SK-N-SH (cell line): Measurements from ENCODE around the gene TMTC2. TPM values are rescaled to one million over a fixed set of nuclear protein-coding genes. Genes with fewer than 3 reads are reported as not detected.

ENCODE experiments used
- CTCF ChIA-PET: fragments of 300-600, 350-600 bp; formaldehyde crosslinking; extraction: SDS; loops from one replicate; lab custom pipeline; 2021; lab: Yijun Ruan, JAX
- POLR2A ChIA-PET: fragments of 350-600 bp; sonication (Branson Sonifier 250); formaldehyde crosslinking; extraction: SDS; loops from one replicate; lab custom pipeline; 2020; ENCODE audit warnings: antibody characterized with exemption, inconsistent platforms; lab: Yijun Ruan, JAX
- DNase-seq: peaks from one replicate; pipeline ENCODE4 v3.0.0; 2012
- H2AFZ ChIP-seq: fragments of 200-600 bp; sonication (generic); 2 replicates; pipeline ENCODE4 v1.8.1; 2016; ENCODE audit warnings: antibody characterized with exemption, mild to moderate bottlenecking, low read depth
- H3F3A ChIP-seq: fragments of 200-600 bp; sonication (generic); replicated peaks from 2 replicates; pipeline ENCODE3; 2016; ENCODE audit warnings: antibody characterized with exemption, mild to moderate bottlenecking; ENCODE audit not compliant: insufficient read depth
- H3K27ac ChIP-seq, 2 experiments: fragments of 200-500 bp in 1 of 2; fragments of 200-600 bp in 1 of 2; sonication (Bioruptor generic) in 1 of 2; sonication (generic), shearing (Covaris generic) in 1 of 2; 2 replicates each; pipeline versions ENCODE4 v1.5.1 to v1.6.1; 2014 to 2016; ENCODE audit warnings: low read depth in 2 of 2, inconsistent platforms in 1 of 2, low read length in 1 of 2, mild to moderate bottlenecking in 1 of 2, mixed read lengths in 1 of 2
- H3K27me3 ChIP-seq: fragments of 200-600 bp; sonication (generic), shearing (Covaris generic); 2 replicates; pipeline ENCODE4 v1.6.1; 2016; ENCODE audit warnings: mixed run types; ENCODE audit not compliant: insufficient read depth
- H3K36me3 ChIP-seq, 2 experiments: fragments of 200-500 bp in 1 of 2; fragments of 200-600 bp in 1 of 2; sonication (Bioruptor generic) in 1 of 2; sonication (generic) in 1 of 2; replicated peaks in 1 of 2; 2 replicates each; pipeline versions ENCODE3 to v1.5.1; 2014 to 2016; ENCODE audit warnings: low read length in 1 of 2, mild to moderate bottlenecking in 1 of 2; ENCODE audit not compliant: insufficient read depth in 2 of 2, control insufficient read depth in 1 of 2
- H3K4me1 ChIP-seq, 2 experiments: fragments of 200-500 bp in 1 of 2; fragments of 200-600 bp in 1 of 2; sonication (Bioruptor generic) in 1 of 2; sonication (generic), shearing (Covaris generic) in 1 of 2; 2 replicates each; pipeline versions ENCODE4 v1.5.1 to v1.6.1; 2014 to 2016; ENCODE audit warnings: low read depth in 1 of 2, low read length in 1 of 2, mixed run types in 1 of 2; ENCODE audit not compliant: insufficient read depth in 2 of 2, control insufficient read depth in 1 of 2
- H3K4me2 ChIP-seq: fragments of 200-600 bp; sonication (generic), shearing (Covaris generic); 2 replicates; pipeline ENCODE4 v1.6.1; 2017; ENCODE audit warnings: mixed run types
- H3K4me3 ChIP-seq, 2 experiments: fragments of 200-500 bp in 1 of 2; fragments of 200-600 bp in 1 of 2; sonication (Bioruptor generic) in 1 of 2; sonication (generic), shearing (Covaris generic) in 1 of 2; 2 replicates each; pipeline versions ENCODE4 v1.5.1 to v1.8.1; 2014 to 2016; ENCODE audit warnings: low read depth in 2 of 2, inconsistent platforms in 1 of 2, low read length in 1 of 2, mild to moderate bottlenecking in 1 of 2, mixed read lengths in 1 of 2, moderate library complexity in 1 of 2
- H3K79me2 ChIP-seq: fragments of 200-600 bp; sonication (generic); 2 replicates; pipeline ENCODE4 v1.8.1; 2017; ENCODE audit warnings: mild to moderate bottlenecking; ENCODE audit not compliant: insufficient read depth
- H3K9ac ChIP-seq: fragments of 200-600 bp; sonication (generic); 2 replicates; pipeline ENCODE4 v1.6.1; 2017; ENCODE audit warnings: mixed run types
- H3K9me2 ChIP-seq: fragments of 200-600 bp; sonication (generic); 2 replicates; pipeline ENCODE4 v1.6.1; 2017; ENCODE audit warnings: mixed run types
- H3K9me3 ChIP-seq: fragments of 200-600 bp; sonication (generic); 2 replicates; pipeline ENCODE4 v1.6.1; 2017; ENCODE audit warnings: mixed run types, mild to moderate bottlenecking, moderate library complexity
- H4K20me1 ChIP-seq: fragments of 200-600 bp; sonication (generic); 2 replicates; pipeline ENCODE4 v1.6.1; 2017; ENCODE audit warnings: mild to moderate bottlenecking, mixed run types; ENCODE audit not compliant: insufficient read depth
- CTCF ChIP-seq: fragments of 200-600 bp; sonication (generic); IDR thresholded peaks from 2 replicates; pipeline ENCODE4 v1.6.1; 2017; ENCODE audit warnings: antibody characterized with exemption, mild to moderate bottlenecking, moderate library complexity
- ELF1 ChIP-seq: IDR thresholded peaks from 2 replicates; pipeline ENCODE4 v1.4.0; 2012
- FOSL2 ChIP-seq: IDR thresholded peaks from 2 replicates; pipeline ENCODE4 v1.4.0; 2012; ENCODE audit warnings: low read depth, mild to moderate bottlenecking, moderate library complexity, borderline replicate concordance
- FOXJ3 ChIP-seq: sonication (generic); formaldehyde crosslinking; IDR thresholded peaks from 2 replicates; pipeline ENCODE4 v1.5.1; 2020; ENCODE audit warnings: mild to moderate bottlenecking, missing genetic modification reagents
- FOXM1 ChIP-seq: IDR thresholded peaks from 2 replicates; pipeline ENCODE4 v1.4.0; 2012; ENCODE audit warnings: low read depth, mild to moderate bottlenecking
- GATA2 ChIP-seq: sonication (generic); formaldehyde crosslinking; IDR thresholded peaks from 2 replicates; pipeline ENCODE4 v1.5.0; 2020; ENCODE audit warnings: mild to moderate bottlenecking, missing genetic modification reagents
- JUND ChIP-seq: IDR thresholded peaks from 2 replicates; pipeline ENCODE4 v1.4.0; 2012
- MAX ChIP-seq: IDR thresholded peaks from 2 replicates; pipeline ENCODE4 v1.4.0; 2012; ENCODE audit warnings: low read depth
- MXI1 ChIP-seq: IDR thresholded peaks from 2 replicates; pipeline ENCODE4 v1.6.1; 2012; ENCODE audit warnings: mild to moderate bottlenecking, low read depth, low read length, improper control_type of control experiment
- RAD21 ChIP-seq: IDR thresholded peaks from 2 replicates; pipeline ENCODE4 v1.6.1; 2012; ENCODE audit warnings: mild to moderate bottlenecking, low read length
- SMC3 ChIP-seq: IDR thresholded peaks from 2 replicates; pipeline ENCODE4 v1.6.1; 2012; ENCODE audit warnings: low read depth, low read length, improper control_type of control experiment
- TEAD4 ChIP-seq: IDR thresholded peaks from 2 replicates; pipeline ENCODE4 v1.4.0; 2012; ENCODE audit warnings: mild to moderate bottlenecking, borderline replicate concordance; ENCODE audit not compliant: insufficient read depth
- USF1 ChIP-seq: IDR thresholded peaks from 2 replicates; pipeline ENCODE4 v1.4.0; 2012; ENCODE audit warnings: low read depth, borderline replicate concordance
- USF2 ChIP-seq: fragments of 150-350 bp; IDR thresholded peaks from 2 replicates; pipeline ENCODE4 v1.6.1; 2017; ENCODE audit warnings: antibody characterized with exemption, low read length, low read depth, borderline replicate concordance
- ZBTB33 ChIP-seq: IDR thresholded peaks from 2 replicates; pipeline ENCODE4 v1.4.0; 2012; ENCODE audit warnings: low read depth, borderline replicate concordance
- WGBS: methylation state at CpG from one replicate; pipeline ENCODE4 v1.1.6; 2017; ENCODE audit warnings: low lambda C conversion rate; 5-methylcytosine and 5-hydroxymethylcytosine counted together
- polyA plus RNA-seq, 3 experiments: library from polyadenylated mRNA; depleted of rRNA; stranded (reverse); fragments of >200 nt; gene quantifications; 2 replicates each; pipeline ENCODE4 v1.2.3, GENCODE V29; 2012

TMTC2 gene
- polyA plus RNA-seq, 1 of the 3 experiments (the other 2 are of a cell fraction), result 4.1 TPM

- H3K27ac ChIP-seq, result no peak overlapping the region
- CTCF ChIA-PET, result no interaction called here
- peaks cover 0 to 2% of the 10 kb centered on the region in 2 experiments; a peak in 2 of 4 replicates for H3K4me1 ChIP-seq
- 89% methylated on average over 4 of the region's 4 CpGs for WGBS
- no peak overlapping the region for H2AFZ ChIP-seq
- no peak overlapping the region for H3K4me3 ChIP-seq
- no peak for TF ChIP-seq USF1
- TF ChIP-seq MXI1, result no peak
- H3K9me2 ChIP-seq, result no peaks in the 10 kb centered on the region
- H3K9ac ChIP-seq, result no peak overlapping the region
- no peaks in the 10 kb centered on the region for H3F3A ChIP-seq
- DNase-seq, result no peak
- POLR2A ChIA-PET, result no interaction called here
- H3K36me3 ChIP-seq, result peaks cover 0 to 6% of the 10 kb centered on the region in 2 experiments
- H3K4me2 ChIP-seq, result no peak overlapping the region
- H3K79me2 ChIP-seq, result no peaks in the 10 kb centered on the region
- no peaks in the 10 kb centered on the region for H4K20me1 ChIP-seq
- no peaks in the 10 kb centered on the region for H3K9me3 ChIP-seq
- H3K27me3 ChIP-seq, result no peaks in the 10 kb centered on the region
These were observed 36.4 kb downstream of the TMTC2 start for GRCh38 chr12:82723093-82723492.

GRCh38 chr12:82723891-82724290, 37.2 kb downstream of the TMTC2 start:
- CTCF ChIA-PET, result no interaction called here
- Histone ChIP-seq H3K27ac (no peak overlapping the region), H3K9me3 (no peaks in the 10 kb centered on the region), H3K27me3 (no peaks in the 10 kb centered on the region), H3K79me2 (no peaks in the 10 kb centered on the region), H3F3A (no peaks in the 10 kb centered on the region), H4K20me1 (no peaks in the 10 kb centered on the region), H3K4me3 (no peak overlapping the region), H3K9me2 (no peaks in the 10 kb centered on the region), H2AFZ (no peak overlapping the region), H3K9ac (no peak overlapping the region), H3K4me1 (peaks cover 0 to 2% of the 10 kb centered on the region in 2 experiments; a peak in 2 of 4 replicates), H3K4me2 (no peak overlapping the region), H3K36me3 (peaks cover 0 to 6% of the 10 kb centered on the region in 2 experiments)
- POLR2A ChIA-PET, result no interaction called here
- 52% methylated on average over 2 of the region's 2 CpGs for WGBS
- TF ChIP-seq ZBTB33, result no peak
- no peak for TF ChIP-seq JUND
- TF ChIP-seq USF2, result no peak
- TF ChIP-seq FOSL2, result no peak
- TF ChIP-seq FOXJ3 (CRISPR knock-in tag), result no peak
- TF ChIP-seq CTCF, result no peak
- TF ChIP-seq RAD21, result no peak
- TF ChIP-seq TEAD4, result no peak
- no peak for TF ChIP-seq FOXM1
- TF ChIP-seq MAX, result no peak
- no peak for TF ChIP-seq GATA2 (CRISPR knock-in tag)
- TF ChIP-seq USF1, result no peak
- TF ChIP-seq ELF1, result no peak
- no peak for TF ChIP-seq SMC3
- DNase-seq, result no peak
